HepG2 (cell line): Measurements from ENCODE around the gene TMEM253. TPM values are rescaled to one million over a fixed set of nuclear protein-coding genes. Genes with fewer than 3 reads are reported as not detected.

Experiments used
- ATF3 ChIP-seq: sonication (generic); formaldehyde crosslinking; IDR thresholded peaks from 2 replicates; pipeline ENCODE4 v1.4.0; 2020; ENCODE audit warnings: missing genetic modification reagents
- FLYWCH1 ChIP-seq: sonication (generic); formaldehyde crosslinking; IDR thresholded peaks from 2 replicates; pipeline ENCODE4 v1.8.1; 2023; ENCODE audit warnings: mild to moderate bottlenecking, missing genetic modification reagents
- FOXO1 ChIP-seq: sonication (generic); formaldehyde crosslinking; IDR thresholded peaks from 2 replicates; pipeline ENCODE4 v1.4.0; 2020; ENCODE audit warnings: missing genetic modification reagents
- HDAC6 ChIP-seq: fragments of 200-600 bp; sonication (generic); IDR thresholded peaks from 2 replicates; pipeline ENCODE4 v1.7.0; 2017; ENCODE audit warnings: mild to moderate bottlenecking, antibody characterized with exemption, low read length, low read depth
- HMG20B ChIP-seq: conservative IDR thresholded peaks from 2 replicates; pipeline ENCODE4 v1.6.1; 2016; ENCODE audit warnings: missing genetic modification reagents, missing compliant biosample characterization
- IKZF4 ChIP-seq: sonication (generic); formaldehyde crosslinking; IDR thresholded peaks from 2 replicates; pipeline ENCODE4 v1.5.1; 2020; ENCODE audit warnings: borderline replicate concordance, mild to moderate bottlenecking, low read depth, missing genetic modification reagents; ENCODE audit errors: not compliant biosample characterization
- IRF9 ChIP-seq: sonication (generic); formaldehyde crosslinking; IDR thresholded peaks from 2 replicates; pipeline ENCODE4 v1.8.0; 2022; ENCODE audit warnings: missing genetic modification reagents, mild to moderate bottlenecking, borderline replicate concordance
- KDM6A ChIP-seq: IDR thresholded peaks from 2 replicates; pipeline ENCODE4 v1.6.1; 2016; ENCODE audit warnings: low read depth
- MBD4 ChIP-seq: IDR thresholded peaks from 2 replicates; pipeline ENCODE4 v1.6.1; 2012; ENCODE audit warnings: low read length, inconsistent platforms, borderline replicate concordance
- MTERF4 ChIP-seq: sonication (generic); formaldehyde crosslinking; IDR thresholded peaks from 2 replicates; pipeline ENCODE4 v1.8.0; 2023; ENCODE audit warnings: mild to moderate bottlenecking, missing genetic modification reagents
- NKX3-1 ChIP-seq: sonication (generic); formaldehyde crosslinking; IDR thresholded peaks from 2 replicates; pipeline ENCODE4 v1.5.0; 2020; ENCODE audit warnings: missing genetic modification reagents
- PAX8 ChIP-seq: sonication (generic); formaldehyde crosslinking; IDR thresholded peaks from 2 replicates; pipeline ENCODE4 v1.8.0; 2022; ENCODE audit warnings: mild to moderate bottlenecking, missing genetic modification reagents, borderline replicate concordance
- POLR2AphosphoS2 ChIP-seq: IDR thresholded peaks from 2 replicates; pipeline ENCODE4 v1.6.1; 2011; ENCODE audit warnings: low read depth, low read length, improper control_type of control experiment
- RFX1 ChIP-seq: fragments of 450-650 bp; IDR thresholded peaks from 2 replicates; pipeline ENCODE4 v1.6.1; 2017
- TARDBP ChIP-seq: sonication (generic); formaldehyde crosslinking; IDR thresholded peaks from 2 replicates; pipeline ENCODE4 v1.8.0; 2022; ENCODE audit warnings: mild to moderate bottlenecking, missing genetic modification reagents
- XBP1 ChIP-seq: sonication (generic); formaldehyde crosslinking; IDR thresholded peaks from 2 replicates; pipeline ENCODE4 v1.5.0; 2020; ENCODE audit warnings: missing genetic modification reagents
- ZBTB33 ChIP-seq: sonication (generic); formaldehyde crosslinking; IDR thresholded peaks from 2 replicates; pipeline ENCODE4 v1.4.0; 2020; ENCODE audit warnings: missing genetic modification reagents
- ZNF260 ChIP-seq: sonication (generic); formaldehyde crosslinking; IDR thresholded peaks from 2 replicates; pipeline ENCODE4 v1.4.0; 2020; ENCODE audit warnings: missing genetic modification reagents, low read depth, mild to moderate bottlenecking, borderline replicate concordance
- ZNF263 ChIP-seq: sonication (generic); formaldehyde crosslinking; IDR thresholded peaks from 2 replicates; pipeline ENCODE4 v1.4.0; 2020; ENCODE audit warnings: missing genetic modification reagents
- ZNF484 ChIP-seq: sonication (generic); formaldehyde crosslinking; IDR thresholded peaks from 2 replicates; pipeline ENCODE4 v1.5.1; 2020; ENCODE audit warnings: mild to moderate bottlenecking, low read depth, missing genetic modification reagents, borderline replicate concordance
- ZNF503 ChIP-seq: sonication (generic); formaldehyde crosslinking; IDR thresholded peaks from 2 replicates; pipeline ENCODE4 v1.4.0; 2020; ENCODE audit warnings: missing genetic modification reagents
- ZNF597 ChIP-seq: sonication (generic); formaldehyde crosslinking; IDR thresholded peaks from 2 replicates; pipeline ENCODE4 v1.5.0; 2020; ENCODE audit warnings: missing genetic modification reagents
- ZNF619 ChIP-seq: sonication (generic); formaldehyde crosslinking; IDR thresholded peaks from 2 replicates; pipeline ENCODE4 v1.4.0; 2020; ENCODE audit warnings: mild to moderate bottlenecking, missing genetic modification reagents
- ZSCAN29 ChIP-seq: sonication (generic); formaldehyde crosslinking; conservative IDR thresholded peaks from 2 replicates; pipeline ENCODE4 v1.4.0; 2020; ENCODE audit warnings: mild to moderate bottlenecking, missing genetic modification reagents
- polyA plus RNA-seq, 8 experiments: library from polyadenylated mRNA; depleted of rRNA in 3 of 8; stranded (reverse) in 7 of 8; unstranded in 1 of 8; fragments of >200 nt; fragmentation: Illumina TruSeq in 4 of 8; extraction: Trizol in 4 of 8; gene quantifications; 2 replicates each; pipeline versions ENCODE4 v1.2.1 to v1.2.3, GENCODE V29; 2011 to 2016; ENCODE audit warnings: low read depth in 4 of 8, missing spikeins in 1 of 8, mixed read lengths in 1 of 8; ENCODE audit not compliant: insufficient read depth in 1 of 8
- total RNA-seq, 5 experiments: library from RNA; depleted of rRNA; stranded (reverse); fragments of >200 nt; fragmentation: Illumina TruSeq; extraction: Trizol; gene quantifications; 2 replicates each; pipeline ENCODE4 v1.2.3, GENCODE V29; 2016; ENCODE audit warnings: low read depth in 1 of 5

Gene TMEM253
- total and polyA plus RNA-seq, 2 of the 13 experiments (the other 11 are each of a cell fraction or from before 2014, with no cell fraction given) = 0.29 to 0.45 TPM

DNA sequence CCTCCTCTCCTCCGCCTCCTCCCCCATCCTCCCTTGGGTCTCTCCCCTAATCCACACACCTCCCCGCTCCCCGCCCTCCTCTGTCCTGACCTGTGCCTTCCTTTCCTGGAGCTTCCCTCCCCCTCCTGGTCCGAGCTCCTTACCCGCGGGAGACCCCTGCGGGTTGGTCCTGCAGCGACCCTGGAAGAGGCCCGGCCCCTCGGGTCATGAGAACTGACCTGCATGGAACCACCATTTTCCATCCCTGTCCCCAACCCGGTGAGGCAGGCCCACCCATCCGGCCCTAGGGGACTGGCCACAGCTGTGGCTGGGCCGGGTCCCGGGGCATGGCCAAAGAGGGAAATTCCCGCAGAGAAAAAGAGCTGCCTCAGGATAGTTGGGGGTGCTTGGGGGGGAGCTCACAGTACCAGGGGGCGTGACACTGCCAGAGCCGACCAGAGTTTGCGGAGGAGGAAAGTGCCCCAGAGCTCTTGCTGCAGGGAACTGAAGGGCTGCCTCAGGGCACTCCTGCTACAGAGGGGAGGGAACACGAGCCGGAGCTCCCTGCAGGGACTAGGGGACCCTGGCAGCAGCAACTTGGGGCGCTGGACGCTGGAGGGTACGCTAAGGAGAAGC is 30.1 kb upstream of the TMEM253 start (continued):
- TF ChIP-seq POLR2AphosphoS2 = no peak
- no peak for TF ChIP-seq RFX1
- TF ChIP-seq ZNF484 (CRISPR knock-in tag) = no peak
- TF ChIP-seq HDAC6 = no peak
- no peak for TF ChIP-seq IKZF4 (CRISPR knock-in tag)
- TF ChIP-seq TARDBP (CRISPR knock-in tag) = peak; percentile 17; the same call in 1 of the 2 replicates
- TF ChIP-seq ZSCAN29 (CRISPR knock-in tag) = 0 out of 2 replicates have a peak, but pooled peaks have one; percentile 46
- no peak for TF ChIP-seq FLYWCH1 (CRISPR knock-in tag)
- TF ChIP-seq ZNF260 = no peak
- no peak for TF ChIP-seq ZNF263 (CRISPR knock-in tag)
- no peak for TF ChIP-seq MTERF4
- no peak for TF ChIP-seq HMG20B
- no peak for TF ChIP-seq MBD4
- TF ChIP-seq ZBTB33 = no peak
- peak; percentile 53; the same call in 1 of the 2 replicates for TF ChIP-seq NKX3-1 (CRISPR knock-in tag)
- no peak for TF ChIP-seq XBP1 (CRISPR knock-in tag)
- no peak for TF ChIP-seq KDM6A
- TF ChIP-seq ZNF503 (CRISPR knock-in tag) = no peak
- no peak for TF ChIP-seq FOXO1
- TF ChIP-seq PAX8 (CRISPR knock-in tag) = no peak
- TF ChIP-seq ZNF619 (CRISPR knock-in tag) = no peak; the same call in 1 of the 2 replicates
- no peak for TF ChIP-seq ATF3
- no peak; the same call in 1 of the 2 replicates for TF ChIP-seq IRF9
- no peak for TF ChIP-seq ZNF597 (CRISPR knock-in tag)
